PC-3 (cell line): ENCODE measurements around the gene MPV17L2. TPM values are rescaled to one million over a fixed set of nuclear protein-coding genes. Genes with fewer than 3 reads are reported as not detected.
A peak's percentile ranks its signal among the peaks of the same experiment; 100 is the strongest.

Experiments
- ATAC-seq: fragments of 200-7000 bp; cut with Tn5 transposase; 2 replicates; pipeline ENCODE4 v1.9.1; 2020; ENCODE audit warnings: mild to moderate bottlenecking, moderate library complexity
- BruUV-seq: library from RNA; stranded (reverse); fragments of 400-500 nt; replicated peaks from 2 replicates; lab custom pipeline; 2021; lab: Mats Ljungman, UMichigan
- CTCF ChIA-PET: fragments of 300-600 bp; sonication (Branson Sonifier 250); formaldehyde crosslinking; loops from one replicate; lab custom pipeline; 2022; ENCODE audit warnings: antibody characterized with exemption; lab: Charles Lee
- POLR2A ChIA-PET: fragments of 300-600 bp; sonication (Branson Sonifier 250); formaldehyde crosslinking; loops from one replicate; lab custom pipeline; 2022; ENCODE audit warnings: antibody characterized with exemption; ENCODE audit not compliant: unreplicated experiment; lab: Charles Lee
- DNase-seq: peaks from one replicate; pipeline ENCODE4 v3.0.0-alpha.2; 2015
- H2AFZ ChIP-seq: fragments of 300-600 bp; sonication (generic); 2 replicates; pipeline ENCODE4 v1.6.0; 2016; ENCODE audit warnings: antibody characterized with exemption, low read length
- H3F3A ChIP-seq: fragments of 300-600 bp; sonication (generic); one replicate; pipeline ENCODE4 v1.6.0; 2017; ENCODE audit warnings: antibody characterized with exemption, low read length, control low read depth, mild to moderate bottlenecking; ENCODE audit not compliant: unreplicated experiment
- H3K27ac ChIP-seq: fragments of 300-600 bp; sonication (generic); 2 replicates; pipeline ENCODE4 v1.5.1; 2016; ENCODE audit warnings: mild to moderate bottlenecking, low read length
- H3K27me3 ChIP-seq: fragments of 300-600 bp; sonication (generic); 2 replicates; pipeline ENCODE4 v1.6.1; 2016; ENCODE audit warnings: low read length, mixed read lengths
- H3K36me3 ChIP-seq: fragments of 300-600 bp; sonication (generic); 2 replicates; pipeline ENCODE4 v1.6.1; 2016; ENCODE audit warnings: low read depth, mixed run types, low read length, mixed read lengths
- H3K4me1 ChIP-seq: fragments of 300-600 bp; sonication (generic); 2 replicates; pipeline ENCODE4 v1.5.1; 2016; ENCODE audit warnings: low read length; ENCODE audit not compliant: insufficient read depth
- H3K4me2 ChIP-seq: fragments of 300-600 bp; sonication (generic); 2 replicates; pipeline ENCODE4 v1.6.0; 2016; ENCODE audit warnings: low read length
- H3K4me3 ChIP-seq: fragments of 300-600 bp; sonication (generic); 2 replicates; pipeline ENCODE4 v1.5.1; 2016; ENCODE audit warnings: mild to moderate bottlenecking, low read length, mixed read lengths
- H3K79me2 ChIP-seq: fragments of 300-600 bp; sonication (generic); 2 replicates; pipeline ENCODE4 v1.6.1; 2017; ENCODE audit warnings: low read length, mixed read lengths
- H3K9ac ChIP-seq: fragments of 300-600 bp; sonication (generic); 2 replicates; pipeline ENCODE4 v1.6.0; 2016; ENCODE audit warnings: mild to moderate bottlenecking, low read length
- H3K9me2 ChIP-seq: fragments of 300-600 bp; sonication (generic); replicated peaks from 2 replicates; pipeline ENCODE4 v1.6.1; 2016; ENCODE audit warnings: mixed run types, low read length, mixed read lengths
- H3K9me3 ChIP-seq: fragments of 300-600 bp; sonication (generic); 2 replicates; pipeline ENCODE4 v1.6.1; 2016; ENCODE audit warnings: low read length, mixed read lengths
- H4K20me1 ChIP-seq: fragments of 300-600 bp; sonication (generic); 2 replicates; pipeline ENCODE4 v1.6.1; 2016; ENCODE audit warnings: low read length, mixed read lengths
- EZH2 ChIP-seq: fragments of 300-600 bp; sonication (generic); IDR thresholded peaks from one replicate; pipeline ENCODE4 v1.6.1; 2017; ENCODE audit warnings: antibody characterized with exemption, mild to moderate bottlenecking, low read length; ENCODE audit not compliant: unreplicated experiment
- EZH2phosphoT487 ChIP-seq: fragments of 300-600 bp; sonication (generic); IDR thresholded peaks from 2 replicates; pipeline ENCODE4 v1.6.1; 2018; ENCODE audit warnings: mild to moderate bottlenecking, antibody characterized with exemption, low read length, borderline replicate concordance
- intact Hi-C: fragments of 100-400 bp; cut with micrococcal nuclease; formaldehyde crosslinking; loops from 2 replicates; pipeline ENCODE4 v1.9.0; 2023
- total RNA-seq: library from RNA; depleted of rRNA; stranded (reverse); fragments of >200 nt; gene quantifications from 2 replicates; pipeline ENCODE4 v1.2.3, GENCODE V29; 2014
- TF ChIP-seq, protein P1 (sequence below): fragments of 300-600 bp; sonication (generic); conservative IDR thresholded peaks from 2 replicates; pipeline ENCODE4 v1.5.1; 2017; ENCODE audit warnings: antibody characterized with exemption, low read depth, mild to moderate bottlenecking, low read length

The MPV17L2 gene
- total RNA-seq, 1 experiment from 2014 or later = 34.2 TPM

DNA sequence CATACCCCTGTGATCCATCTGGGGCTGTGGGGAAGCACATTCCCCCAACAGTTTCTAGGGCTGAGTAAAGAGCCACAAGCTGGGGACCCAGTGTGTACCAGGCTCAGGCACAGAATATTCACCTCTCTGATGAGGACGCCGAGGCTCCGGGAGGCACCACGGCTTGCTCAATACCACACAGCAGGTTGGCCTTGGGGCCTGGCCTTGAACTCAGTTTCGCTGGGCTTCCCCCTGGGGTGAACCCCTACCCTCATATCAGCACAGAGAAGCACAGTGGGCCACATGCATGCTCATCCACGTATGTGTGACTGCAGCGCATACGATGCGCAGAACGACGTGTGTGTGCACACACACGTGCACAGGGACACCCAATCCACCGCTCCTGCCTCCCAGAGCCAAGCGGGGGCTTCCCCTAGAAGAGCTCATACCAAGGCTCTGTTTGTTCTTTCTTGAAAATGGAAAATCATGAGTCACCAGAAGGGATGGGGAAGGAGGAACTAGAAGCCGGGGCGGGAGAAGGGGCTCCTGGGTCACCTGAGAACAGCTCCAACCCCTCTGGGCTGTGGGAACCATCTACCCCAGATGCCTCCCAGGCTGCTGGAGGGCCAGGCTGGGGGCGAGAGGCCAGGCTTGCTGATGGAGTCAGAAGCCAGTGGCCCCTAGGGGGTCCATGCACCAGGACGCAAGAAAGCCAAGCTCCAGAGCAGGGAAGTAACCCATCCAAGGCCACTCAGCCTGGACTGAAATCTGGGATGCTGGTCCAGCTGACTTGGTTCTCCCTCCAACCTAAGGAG is 38.1 kb downstream of the MPV17L2 start:
- CTCF ChIA-PET = interaction anchor here (0.6 kb wide), 1 partner anchor 27 kb away, joined by 3 read pairs; the partner anchor contains the start of gene RAB3A
- Histone ChIP-seq H2AFZ (no peak overlapping the region), H3K9ac (no peak overlapping the region), H3K79me2 (no peaks in the 10 kb centered on the region), H3K4me3 (no peak overlapping the region), H3K36me3 (no peaks in the 10 kb centered on the region), H3F3A (no peaks in the 10 kb centered on the region), H3K4me1 (no peaks in the 10 kb centered on the region), H3K27me3 (no peaks in the 10 kb centered on the region), H3K9me3 (no peaks in the 10 kb centered on the region), H3K27ac (no peak overlapping the region), H3K4me2 (no peak overlapping the region), H3K9me2 (no peaks in the 10 kb centered on the region), H4K20me1 (no peaks in the 10 kb centered on the region)
- intact Hi-C loops = no loop called here
- no peak for DNase-seq
- POLR2A ChIA-PET = no interaction called here
- TF ChIP-seq, protein P1, sequence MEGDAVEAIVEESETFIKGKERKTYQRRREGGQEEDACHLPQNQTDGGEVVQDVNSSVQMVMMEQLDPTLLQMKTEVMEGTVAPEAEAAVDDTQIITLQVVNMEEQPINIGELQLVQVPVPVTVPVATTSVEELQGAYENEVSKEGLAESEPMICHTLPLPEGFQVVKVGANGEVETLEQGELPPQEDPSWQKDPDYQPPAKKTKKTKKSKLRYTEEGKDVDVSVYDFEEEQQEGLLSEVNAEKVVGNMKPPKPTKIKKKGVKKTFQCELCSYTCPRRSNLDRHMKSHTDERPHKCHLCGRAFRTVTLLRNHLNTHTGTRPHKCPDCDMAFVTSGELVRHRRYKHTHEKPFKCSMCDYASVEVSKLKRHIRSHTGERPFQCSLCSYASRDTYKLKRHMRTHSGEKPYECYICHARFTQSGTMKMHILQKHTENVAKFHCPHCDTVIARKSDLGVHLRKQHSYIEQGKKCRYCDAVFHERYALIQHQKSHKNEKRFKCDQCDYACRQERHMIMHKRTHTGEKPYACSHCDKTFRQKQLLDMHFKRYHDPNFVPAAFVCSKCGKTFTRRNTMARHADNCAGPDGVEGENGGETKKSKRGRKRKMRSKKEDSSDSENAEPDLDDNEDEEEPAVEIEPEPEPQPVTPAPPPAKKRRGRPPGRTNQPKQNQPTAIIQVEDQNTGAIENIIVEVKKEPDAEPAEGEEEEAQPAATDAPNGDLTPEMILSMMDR = no peak
- TF ChIP-seq EZH2 (no peak), EZH2phosphoT487 (no peak)
- BruUV-seq = no TSS peak
- no peak for ATAC-seq

DNA sequence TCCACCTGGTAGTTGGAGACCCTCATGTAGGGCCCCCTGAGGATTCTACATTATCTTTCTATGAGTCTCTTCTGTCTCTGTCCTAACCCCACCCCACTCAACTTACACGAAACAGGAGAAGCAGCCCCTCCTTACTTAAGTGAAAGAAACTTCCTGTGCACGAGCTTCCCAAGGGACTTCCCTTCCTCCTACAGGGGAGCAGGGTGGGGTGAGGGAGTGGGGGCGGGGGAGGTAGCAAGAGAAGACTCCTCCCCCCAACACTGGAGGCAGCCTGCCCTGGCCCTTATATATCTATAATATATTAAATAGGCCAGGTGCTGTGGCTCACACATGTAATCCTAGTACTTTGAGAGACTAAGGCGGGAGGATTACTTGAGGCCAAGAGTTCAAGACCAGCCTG is 38.8 kb downstream of the MPV17L2 start:
- H3K79me2 ChIP-seq = no peaks in the 10 kb centered on the region
- intact Hi-C loops = no loop called here
- no peaks in the 10 kb centered on the region for H4K20me1 ChIP-seq
- H3K27ac ChIP-seq = no peak overlapping the region
- H3K4me3 ChIP-seq = no peak overlapping the region
- H3K36me3 ChIP-seq = no peaks in the 10 kb centered on the region
- no peaks in the 10 kb centered on the region for H3K4me1 ChIP-seq
- no peak overlapping the region for H3K4me2 ChIP-seq
- DNase-seq (no peak), ATAC-seq (no peak)
- ChIA-PET POLR2A (no interaction called here), CTCF (no interaction called here)
- BruUV-seq = no TSS peak
- no peaks in the 10 kb centered on the region for H3F3A ChIP-seq
- H3K9ac ChIP-seq = no peak overlapping the region
- H3K9me2 ChIP-seq = no peaks in the 10 kb centered on the region
- TF ChIP-seq, protein P1 = no peak
- TF ChIP-seq EZH2phosphoT487 (no peak), EZH2 (no peak)
- H3K9me3 ChIP-seq = no peaks in the 10 kb centered on the region
- no peak overlapping the region for H2AFZ ChIP-seq
- no peaks in the 10 kb centered on the region for H3K27me3 ChIP-seq

DNA sequence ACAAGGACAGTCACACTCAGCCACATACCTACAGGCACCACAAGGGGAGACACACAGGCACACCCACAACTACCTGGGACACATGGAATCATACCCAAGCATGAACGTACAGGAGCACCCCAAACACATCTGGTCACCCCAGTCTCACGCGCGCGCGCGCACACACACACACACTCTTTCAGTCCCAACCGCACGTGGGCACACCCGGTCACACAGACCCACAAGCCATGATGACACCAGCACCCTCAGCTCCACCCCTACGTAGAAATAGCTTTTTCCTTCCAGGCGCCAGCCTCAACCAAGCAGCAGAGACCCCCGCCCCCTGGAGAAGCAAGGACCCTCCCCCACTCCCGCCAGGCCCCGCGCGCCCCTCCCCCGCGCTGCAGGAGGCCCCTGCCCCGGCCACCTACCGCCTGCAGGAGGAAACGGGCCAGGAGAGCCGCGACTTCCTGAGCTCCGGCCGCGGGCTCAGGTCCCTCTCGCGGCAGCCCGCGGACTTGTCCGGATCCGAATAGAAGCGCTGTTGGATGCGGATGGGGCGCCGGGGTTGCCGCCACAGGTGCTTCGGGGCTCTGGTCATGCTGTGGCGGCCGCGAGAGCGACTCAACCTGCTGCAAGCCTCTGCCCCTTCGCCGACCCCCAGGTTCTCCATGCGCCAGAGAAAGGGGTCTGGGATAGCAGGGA is 39.7 kb downstream of the MPV17L2 start:
- DNase-seq (no peak), ATAC-seq (peak; percentile 37)
- H3K4me2 ChIP-seq = peak overlapping the region; percentile 66
- POLR2A ChIA-PET = interaction anchor here (0.6 kb wide), 1 partner anchor 39 kb away, joined by 4 read pairs; no protein-coding TSS in a partner anchor
- no peak overlapping the region for H3K4me3 ChIP-seq
- no peaks in the 10 kb centered on the region for H3K4me1 ChIP-seq
- H3F3A ChIP-seq = no peaks in the 10 kb centered on the region
- CTCF ChIA-PET = no interaction called here
- no peaks in the 10 kb centered on the region for H4K20me1 ChIP-seq
- no peak overlapping the region for H3K27ac ChIP-seq
- intact Hi-C loops = no loop called here
- TF ChIP-seq EZH2phosphoT487 (no peak), EZH2 (no peak)
- TF ChIP-seq, protein P1 = no peak
- H3K9ac ChIP-seq = no peak overlapping the region
- H3K36me3 ChIP-seq = no peaks in the 10 kb centered on the region
- BruUV-seq = no TSS peak
- no peak overlapping the region for H2AFZ ChIP-seq
- no peaks in the 10 kb centered on the region for H3K9me3 ChIP-seq
- no peaks in the 10 kb centered on the region for H3K9me2 ChIP-seq
- no peaks in the 10 kb centered on the region for H3K27me3 ChIP-seq
- no peaks in the 10 kb centered on the region for H3K79me2 ChIP-seq
